Measurements from ENCODE around the gene ADGRG1.

- TF ChIP-seq POLR2A (IDR thresholded peaks at IDR 0.05) (no peak), CTCF (IDR thresholded peaks at IDR 0.05) (no peak), POLR2AphosphoS5 (IDR thresholded peaks at IDR 0.05) (no peak), EP300 (IDR thresholded peaks at IDR 0.05) (no peak)
Measured at GRCh38 chr16:57608462-57609113, 19.8 kb upstream of the ADGRG1 start.
